ENCODE measurements around the gene SH2D7. TPM values are rescaled to one million over a fixed set of nuclear protein-coding genes. Genes with fewer than 3 reads are reported as not detected.

The SH2D7 gene
- total RNA-seq, 1 experiment from 2014 or later = not detected

DNA sequence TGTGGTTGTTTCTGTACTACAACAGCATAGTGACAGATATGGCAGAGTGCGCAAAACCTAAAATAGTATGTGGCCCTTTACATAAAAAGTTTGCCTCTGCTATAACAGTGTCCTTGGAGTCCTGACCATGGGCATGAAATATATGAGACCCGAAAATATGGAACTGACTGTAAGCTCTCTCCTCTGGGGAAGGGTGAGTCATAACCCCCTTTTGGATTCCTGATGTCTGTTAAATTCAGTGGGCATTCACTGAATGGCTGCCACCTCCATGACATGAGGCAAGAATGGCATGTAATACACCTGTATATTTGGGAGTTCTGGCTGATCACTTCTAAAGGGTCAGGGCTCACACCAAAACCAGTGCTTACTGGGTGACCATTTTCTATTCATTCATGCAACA, 21.0 kb upstream of the SH2D7 start:
- peaks cover 8% of the 10 kb centered on the region for H3K36me3 ChIP-seq
- no peaks in the 10 kb centered on the region for H3K27me3 ChIP-seq
- no peak overlapping the region for H3K4me3 ChIP-seq
- H3K9me3 ChIP-seq = peaks cover 8% of the 10 kb centered on the region
- no peak for DNase-seq

DNA sequence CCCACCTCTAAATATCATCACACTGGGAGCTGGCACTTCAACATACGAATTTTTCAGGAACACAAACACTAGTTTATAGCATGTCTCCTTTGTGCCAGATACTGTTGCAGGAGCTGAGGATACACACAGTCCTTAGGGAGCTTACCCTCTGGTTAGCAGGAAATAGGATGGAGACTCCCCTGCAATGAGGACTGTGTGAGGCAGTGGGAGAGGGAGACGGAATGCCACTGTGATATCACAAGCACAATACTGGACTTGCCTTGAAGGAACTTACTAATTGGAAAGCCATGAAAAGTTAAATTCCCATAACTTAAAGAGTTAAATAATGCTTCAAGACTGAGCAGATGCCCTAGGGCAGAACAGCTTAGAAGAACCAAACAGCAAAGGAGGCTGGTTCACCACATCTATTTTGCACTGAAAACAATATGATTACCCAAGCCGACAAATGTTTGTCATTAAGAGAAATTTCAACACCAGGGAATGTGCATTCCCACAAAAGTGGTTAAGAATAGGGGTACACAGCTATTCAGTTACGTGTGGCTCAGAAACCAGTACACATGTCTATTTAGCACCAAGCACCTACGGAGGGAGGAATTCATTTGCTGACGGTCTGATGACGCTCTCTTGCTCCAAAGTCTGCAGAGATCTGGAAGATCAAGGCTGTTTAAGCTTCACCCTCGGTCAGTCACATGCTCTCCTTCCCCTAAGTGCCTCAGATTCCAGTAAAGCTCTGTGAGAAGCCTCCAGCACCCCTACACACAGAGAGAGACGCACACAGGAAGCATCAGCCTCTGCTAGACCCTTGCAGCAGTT, 20.1 kb upstream of the SH2D7 start:
- Histone ChIP-seq H3K4me3 (no peak overlapping the region), H3K27me3 (no peaks in the 10 kb centered on the region), H3K36me3 (0 out of 2 replicates have a peak, but pooled peaks cover 2% of the 10 kb centered on the region), H3K9me3 (no peaks in the 10 kb centered on the region)
- DNase-seq = no peak

DNA sequence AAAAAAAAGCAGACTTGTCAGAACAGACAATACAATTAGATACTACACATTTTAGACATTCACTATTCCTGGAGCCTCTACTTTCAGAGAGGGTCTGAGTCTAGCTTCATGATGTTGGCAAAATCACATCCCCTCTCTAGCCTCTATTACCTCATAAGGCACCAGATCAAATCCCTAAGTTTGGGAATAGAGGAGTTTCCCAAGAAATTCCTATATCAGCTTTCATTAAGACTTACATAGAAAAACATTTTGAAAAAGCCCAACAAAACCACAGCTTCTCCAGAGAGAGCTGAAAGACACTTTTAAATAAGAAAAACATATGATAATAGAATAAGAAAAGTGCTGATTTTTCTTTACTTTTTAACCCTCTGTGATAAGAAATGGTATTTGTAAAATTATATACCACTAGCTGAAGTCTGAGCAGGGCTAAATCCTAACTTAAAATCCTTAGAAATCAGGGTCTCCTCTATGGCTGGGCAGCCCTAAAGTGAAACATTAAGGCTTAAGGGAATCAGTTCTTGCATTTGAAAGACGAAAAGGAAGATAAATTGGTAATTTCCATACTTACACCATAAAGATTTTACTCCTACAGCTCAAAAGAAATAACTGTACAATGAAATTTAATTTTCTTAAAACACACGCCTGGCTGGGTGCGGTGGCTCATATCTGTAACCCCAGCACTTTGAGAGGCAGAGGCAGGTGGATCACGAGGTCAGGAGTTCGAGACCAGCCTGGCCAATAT, 19.1 kb upstream of the SH2D7 start:
- H3K36me3 ChIP-seq = 0 out of 2 replicates have a peak, but pooled peaks cover 2% of the 10 kb centered on the region
- H3K9me3 ChIP-seq = no peaks in the 10 kb centered on the region
- H3K4me3 ChIP-seq = no peak overlapping the region
- H3K27me3 ChIP-seq = no peaks in the 10 kb centered on the region
- DNase-seq = no peak

DNA sequence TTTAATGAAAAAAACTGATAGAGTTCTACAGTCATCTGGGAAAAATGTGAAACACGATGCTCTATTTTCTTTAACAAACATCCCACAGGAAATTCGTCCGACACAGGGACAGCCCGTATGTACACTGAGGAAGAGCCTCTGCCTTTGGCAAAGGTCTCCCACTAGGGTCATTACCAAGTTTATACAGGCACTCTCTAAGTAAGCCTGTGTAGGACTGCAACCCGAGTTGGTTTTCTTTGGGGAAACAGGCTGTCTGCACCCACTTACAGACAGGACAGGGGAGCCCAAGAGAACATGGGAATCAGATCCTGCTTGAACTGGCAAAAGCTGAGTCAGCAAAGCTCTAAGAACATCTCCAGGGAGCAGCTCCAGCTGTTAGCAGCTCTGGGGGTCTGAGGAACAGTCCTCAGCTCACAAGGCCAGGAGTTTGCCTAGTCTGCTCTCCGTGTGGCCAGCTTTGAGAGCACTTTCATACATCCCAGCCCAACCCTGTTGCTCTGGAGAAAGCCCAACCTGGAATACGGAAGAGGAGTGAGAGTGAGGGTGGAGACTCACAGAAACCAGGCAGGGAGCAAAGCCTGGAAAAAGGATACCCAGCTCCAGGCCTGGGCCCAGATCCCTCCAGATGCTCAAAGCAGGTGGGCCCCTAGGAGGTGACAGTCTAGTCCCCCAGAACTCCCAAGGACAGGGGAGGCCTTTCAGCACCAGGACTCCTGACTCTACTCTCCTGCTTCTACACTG, 16.7 kb upstream of the SH2D7 start:
- Histone ChIP-seq H3K4me3 (peak overlapping the region; percentile 81), H3K9me3 (no peaks in the 10 kb centered on the region), H3K27me3 (no peaks in the 10 kb centered on the region), H3K36me3 (0 out of 2 replicates have a peak, but pooled peaks cover 2% of the 10 kb centered on the region)
- DNase-seq = peak; percentile 35

DNA sequence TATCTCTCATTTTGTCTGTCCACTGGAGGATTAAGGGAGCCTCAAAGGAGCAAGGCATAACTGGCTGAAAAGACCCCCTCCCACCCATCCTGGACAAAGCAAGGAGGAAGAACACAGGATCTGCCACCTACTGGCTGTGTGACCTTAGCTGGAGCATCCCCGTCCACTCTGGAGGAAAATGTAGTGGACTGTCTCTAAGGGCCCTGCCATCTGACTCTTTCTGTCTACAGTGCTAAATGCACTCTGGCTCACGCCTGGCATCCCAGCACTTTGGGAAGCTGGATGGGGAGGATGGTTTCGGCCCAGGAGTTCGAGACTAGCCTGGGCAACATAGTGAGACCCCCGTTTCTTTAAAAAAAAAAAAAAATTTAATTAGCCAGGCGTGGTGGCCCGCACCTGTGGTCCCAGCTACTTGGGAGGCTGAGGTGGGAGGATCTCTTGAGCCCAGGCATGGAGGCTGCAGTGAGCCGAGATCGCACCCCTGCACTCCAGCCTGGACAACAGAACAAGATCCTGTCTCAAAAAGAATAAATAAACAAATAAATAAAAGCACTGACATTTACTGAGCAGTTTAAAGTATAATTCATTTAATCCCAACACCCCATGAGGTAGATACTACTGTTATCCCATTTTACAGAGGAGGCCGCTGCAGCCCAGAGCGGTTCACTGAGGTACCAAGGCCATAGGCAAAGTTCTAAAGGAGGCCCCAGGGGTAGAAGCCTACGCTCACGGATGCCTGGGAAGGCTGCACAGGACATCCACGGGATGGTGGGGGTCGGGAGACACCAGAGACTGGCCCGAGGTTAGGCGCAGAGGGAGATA, 15.9 kb upstream of the SH2D7 start:
- no peaks in the 10 kb centered on the region for H3K27me3 ChIP-seq
- no peaks in the 10 kb centered on the region for H3K9me3 ChIP-seq
- DNase-seq = no peak
- H3K4me3 ChIP-seq = peak overlapping the region; percentile 81
- 0 out of 2 replicates have a peak, but pooled peaks cover 2% of the 10 kb centered on the region for H3K36me3 ChIP-seq

DNA sequence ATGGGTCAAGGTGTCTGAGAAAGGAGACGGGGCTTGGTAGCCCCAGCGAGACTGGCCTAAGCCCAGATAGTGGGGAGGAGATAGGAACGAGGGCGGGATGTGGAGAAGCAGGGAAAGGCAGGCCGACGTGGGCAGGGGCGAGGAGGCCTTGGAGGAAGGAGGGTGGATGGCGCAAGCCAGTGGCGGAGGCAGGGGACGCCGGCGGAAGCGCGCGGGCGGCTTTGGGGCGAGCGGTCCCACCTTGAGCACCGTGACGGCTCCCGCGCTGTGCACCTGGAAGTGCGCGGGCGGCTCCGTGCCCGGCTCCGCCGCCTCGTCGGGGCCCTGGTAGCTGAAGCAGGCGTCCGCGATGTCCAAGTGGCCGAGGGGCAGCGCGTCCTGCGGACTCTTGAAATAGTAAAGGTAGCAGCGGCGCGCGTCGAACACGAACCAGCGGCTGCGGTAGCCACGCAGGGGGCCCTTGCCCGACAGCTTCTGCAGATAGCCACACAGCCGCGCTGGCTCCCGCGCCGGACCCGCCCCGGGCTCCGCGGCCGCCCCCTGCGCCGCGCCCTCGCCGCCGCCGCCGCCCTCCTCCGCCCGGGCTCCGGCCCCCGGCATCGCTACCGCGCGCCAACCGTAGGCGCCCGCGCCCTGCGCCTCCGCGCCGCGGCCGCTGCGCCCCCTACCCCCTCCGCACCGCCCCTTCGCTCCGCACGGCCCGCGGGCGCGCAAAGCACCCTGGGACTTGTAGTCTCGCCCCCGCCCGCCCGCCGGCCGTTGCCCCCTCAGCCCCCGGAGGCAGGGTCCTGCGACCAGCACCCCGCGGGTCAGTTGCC, 15.1 kb upstream of the SH2D7 start, which contains the start of gene TBC1D2B:
TBC1D2B (minus strand) TSS at position 659 of the 818 bp plus-strand sequence; CDS start at position 600, 59 bp downstream.
- Histone ChIP-seq H3K27me3 (no peaks in the 10 kb centered on the region), H3K4me3 (peak within 1 kb of the TSS; percentile 81), H3K9me3 (no peaks in the 10 kb centered on the region), H3K36me3 (0 out of 2 replicates have a peak, but pooled peaks cover 2% of the 10 kb centered on the region)
- DNase-seq = peak; percentile 68

DNA sequence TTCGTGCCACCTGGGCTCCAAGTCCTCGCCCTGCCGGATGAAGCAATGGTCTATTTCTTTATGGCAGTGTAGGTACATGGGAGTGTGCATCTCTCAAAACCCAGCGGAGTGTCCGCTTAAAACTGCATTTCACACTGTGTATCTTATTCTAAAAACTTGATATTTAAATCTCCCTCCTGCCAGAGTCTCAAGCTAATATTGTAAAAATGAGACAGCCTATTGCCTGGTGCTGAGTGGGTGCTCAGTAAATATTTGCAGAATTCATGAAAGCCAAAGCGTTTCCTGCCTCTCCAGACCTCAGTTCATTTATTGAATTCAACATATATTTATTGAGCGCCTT, 14.5 kb upstream of the SH2D7 start:
- H3K4me3 ChIP-seq = peak overlapping the region; percentile 81
- no peaks in the 10 kb centered on the region for H3K9me3 ChIP-seq
- no peaks in the 10 kb centered on the region for H3K27me3 ChIP-seq
- DNase-seq = no peak
- 0 out of 2 replicates have a peak, but pooled peaks cover 2% of the 10 kb centered on the region for H3K36me3 ChIP-seq

DNA sequence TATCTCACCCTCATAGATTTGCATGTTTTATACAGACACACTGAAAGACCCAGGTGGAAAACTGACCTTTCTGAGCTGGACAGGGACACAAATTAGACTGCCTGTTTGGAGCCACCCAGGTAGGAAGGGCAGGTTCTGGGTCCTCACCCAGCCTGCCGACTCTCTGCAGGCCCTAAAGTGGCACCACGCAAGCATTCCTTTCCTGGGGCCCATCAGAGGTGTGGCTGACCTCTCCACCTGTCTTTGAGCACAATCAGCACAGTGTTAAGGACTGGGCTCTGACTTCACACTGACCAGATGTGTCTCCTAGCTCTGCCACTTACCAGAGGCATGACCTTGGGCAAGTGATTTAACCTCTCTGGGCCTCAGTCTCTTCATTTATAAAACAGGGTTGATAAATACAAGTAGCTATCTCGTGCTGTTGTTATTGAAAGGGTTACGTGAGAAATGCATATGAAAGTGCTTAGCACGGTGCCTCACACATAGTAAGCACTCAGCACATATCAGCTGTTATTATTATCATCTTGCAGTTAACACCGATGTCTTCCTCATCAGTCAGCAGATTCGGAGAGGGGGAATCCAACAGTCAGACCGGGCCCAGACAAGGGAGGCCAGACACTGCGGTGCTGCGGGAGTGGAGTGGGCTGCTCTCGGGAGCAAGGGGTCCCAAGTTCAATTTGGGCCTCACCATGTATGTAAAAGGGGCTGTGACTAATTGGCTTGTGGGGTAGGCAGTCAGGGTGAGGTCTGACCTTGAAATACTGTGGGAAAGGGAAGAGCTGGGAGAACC, 12.9 kb upstream of the SH2D7 start:
- H3K27me3 ChIP-seq = no peaks in the 10 kb centered on the region
- 0 out of 2 replicates have a peak, but pooled peaks cover 2% of the 10 kb centered on the region for H3K36me3 ChIP-seq
- DNase-seq = no peak
- no peak overlapping the region for H3K4me3 ChIP-seq
- no peaks in the 10 kb centered on the region for H3K9me3 ChIP-seq

DNA sequence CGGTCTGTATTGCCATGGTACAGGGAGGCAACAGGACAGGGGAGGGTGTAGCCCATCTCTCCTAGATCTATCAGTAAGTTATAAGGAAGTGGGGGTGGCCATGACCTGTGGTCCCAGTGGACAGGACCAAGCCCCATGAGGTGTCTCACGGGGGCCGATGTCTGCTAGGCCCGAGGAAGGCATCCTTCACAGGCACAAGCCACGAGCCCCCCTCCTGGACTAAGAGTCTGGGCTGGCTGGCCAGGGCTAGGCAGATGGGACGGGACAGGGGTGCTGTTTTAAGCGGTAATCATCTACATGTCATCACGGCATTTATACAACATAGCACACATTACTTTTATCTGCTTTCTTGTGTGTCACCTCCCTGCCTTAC, 12.3 kb upstream of the SH2D7 start:
- Histone ChIP-seq H3K4me3 (no peak overlapping the region), H3K9me3 (no peaks in the 10 kb centered on the region), H3K36me3 (0 out of 2 replicates have a peak, but pooled peaks cover 2% of the 10 kb centered on the region), H3K27me3 (no peaks in the 10 kb centered on the region)
- DNase-seq = no peak

DNA sequence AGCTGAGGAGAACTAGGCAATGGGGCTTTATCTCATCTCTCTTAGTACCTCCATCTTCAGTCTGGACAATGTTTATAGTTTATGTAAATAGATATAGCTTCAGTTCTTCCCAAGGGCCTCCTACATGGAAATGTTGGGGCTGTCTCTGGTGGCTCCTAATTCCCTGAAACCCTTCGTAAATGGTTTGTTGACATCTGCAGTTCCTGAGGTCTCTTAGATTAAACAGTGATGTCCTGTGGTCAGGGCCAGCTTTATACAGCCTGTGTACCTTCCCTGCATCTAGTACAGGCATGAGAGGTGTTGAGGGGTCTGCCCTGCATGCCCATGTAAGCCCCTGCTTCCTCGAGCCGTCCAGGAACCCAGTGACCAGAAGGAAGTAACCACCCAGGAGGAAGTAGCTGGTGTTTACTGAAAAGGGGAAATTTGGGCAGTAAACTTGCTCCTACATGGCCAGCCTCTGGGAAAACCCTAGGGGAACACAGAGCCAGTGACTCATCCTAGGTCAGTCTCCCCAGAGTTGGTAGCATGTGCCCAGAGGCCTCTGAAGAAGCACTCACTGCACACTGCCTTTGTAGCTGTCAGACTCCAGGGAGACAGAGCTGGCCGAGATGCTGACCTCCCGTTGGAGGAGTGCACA, 10.1 kb upstream of the SH2D7 start:
- Histone ChIP-seq H3K4me3 (no peak overlapping the region), H3K36me3 (no peaks in the 10 kb centered on the region), H3K27me3 (no peaks in the 10 kb centered on the region), H3K9me3 (no peaks in the 10 kb centered on the region)
- DNase-seq = no peak

DNA sequence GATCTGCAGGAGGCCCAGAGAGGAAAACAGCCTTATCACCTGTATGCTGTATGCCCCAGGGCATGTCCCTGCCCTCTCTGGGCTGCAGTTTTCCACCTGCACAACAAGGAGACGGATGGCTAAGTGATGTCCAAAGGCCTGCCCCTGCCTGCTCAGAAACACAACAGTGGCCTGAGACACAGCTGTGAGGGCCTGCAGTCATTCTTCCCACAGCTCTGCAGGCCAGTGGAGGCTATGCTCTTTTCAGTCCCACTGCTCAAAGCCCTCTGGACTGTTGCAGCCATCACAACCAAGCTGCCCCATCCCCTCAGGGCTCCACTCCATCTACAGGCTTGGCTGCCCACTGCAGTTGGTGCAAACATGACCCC, 9.6 kb upstream of the SH2D7 start:
- no peak overlapping the region for H3K4me3 ChIP-seq
- no peaks in the 10 kb centered on the region for H3K9me3 ChIP-seq
- DNase-seq = no peak
- no peaks in the 10 kb centered on the region for H3K36me3 ChIP-seq
- no peaks in the 10 kb centered on the region for H3K27me3 ChIP-seq

DNA sequence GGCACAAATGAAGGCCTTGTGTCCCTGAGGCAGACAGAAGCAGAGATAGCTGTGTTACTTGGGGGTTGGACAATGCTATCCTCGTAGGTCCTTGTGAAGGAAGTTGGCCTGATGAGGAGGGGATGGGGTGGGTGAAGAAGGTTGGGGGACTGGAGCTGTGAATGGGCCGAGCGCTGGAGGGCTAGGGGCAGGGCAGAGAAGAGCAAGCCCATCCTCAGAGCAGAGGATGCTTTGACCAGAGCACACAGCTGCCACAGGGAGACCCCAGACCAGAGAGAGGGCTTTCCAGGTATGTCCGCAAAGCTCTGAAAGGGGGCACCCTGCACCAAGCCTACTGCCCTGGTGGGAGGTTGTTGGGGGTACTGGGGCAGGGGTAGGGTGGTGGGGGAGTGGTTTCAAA, 9.2 kb upstream of the SH2D7 start:
- H3K27me3 ChIP-seq = no peaks in the 10 kb centered on the region
- no peak overlapping the region for H3K4me3 ChIP-seq
- no peak for DNase-seq
- no peaks in the 10 kb centered on the region for H3K9me3 ChIP-seq
- H3K36me3 ChIP-seq = no peaks in the 10 kb centered on the region

DNA sequence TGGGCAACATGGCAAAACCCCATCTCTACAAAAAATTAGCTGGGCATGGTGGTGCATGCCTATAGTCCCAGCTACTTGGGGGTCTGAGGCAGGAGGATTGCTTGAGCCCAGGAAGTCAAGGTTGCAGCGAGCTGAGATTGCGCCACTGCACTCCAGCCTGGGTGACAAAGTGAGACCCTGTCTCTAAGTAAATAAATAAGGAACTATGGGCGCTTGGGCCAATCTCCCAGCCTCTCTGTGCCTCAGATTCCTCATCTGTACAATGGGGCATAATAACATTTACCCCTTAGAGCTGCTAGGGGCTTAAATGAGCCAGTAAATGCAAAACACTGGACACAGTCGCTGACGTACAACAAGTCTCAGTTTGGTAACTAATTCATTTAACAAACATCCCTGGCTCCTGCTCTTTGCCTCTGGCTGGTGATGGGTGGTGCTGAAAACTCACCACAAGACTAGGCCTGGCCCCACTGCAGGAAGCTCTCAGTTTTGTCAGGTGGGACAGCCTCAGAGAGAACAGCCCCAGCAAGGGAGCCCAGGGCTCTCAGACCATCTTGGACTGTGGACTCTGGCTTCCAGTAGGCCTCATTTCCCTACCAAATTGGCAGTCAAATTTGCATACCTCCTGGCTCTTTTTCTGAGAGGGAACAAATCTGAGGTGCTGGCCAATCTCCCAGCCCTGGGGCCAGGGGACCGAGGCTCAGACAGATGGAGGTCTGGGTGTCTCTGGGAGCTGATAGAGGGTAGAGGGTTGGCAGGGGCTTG, 8.5 kb upstream of the SH2D7 start:
- Histone ChIP-seq H3K36me3 (no peaks in the 10 kb centered on the region), H3K27me3 (no peaks in the 10 kb centered on the region), H3K9me3 (no peaks in the 10 kb centered on the region), H3K4me3 (no peak overlapping the region)
- DNase-seq = no peak

DNA sequence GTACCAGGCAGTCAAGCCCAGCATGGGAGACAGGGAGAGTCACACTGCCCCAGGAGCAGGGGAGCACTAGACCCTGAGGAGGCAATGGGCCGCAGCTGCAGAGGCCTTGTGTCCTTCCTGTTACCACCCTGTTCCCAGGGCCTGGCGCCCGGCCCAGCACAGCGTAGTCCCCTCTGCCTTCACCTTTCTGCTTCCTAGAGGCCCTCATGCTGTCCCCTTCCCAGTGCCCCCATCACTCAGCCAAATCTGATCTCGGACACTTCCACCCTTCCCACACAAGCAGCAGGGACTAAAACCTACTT, 8.0 kb upstream of the SH2D7 start:
- DNase-seq = no peak
- no peaks in the 10 kb centered on the region for H3K36me3 ChIP-seq
- H3K9me3 ChIP-seq = no peaks in the 10 kb centered on the region
- H3K4me3 ChIP-seq = no peak overlapping the region
- H3K27me3 ChIP-seq = no peaks in the 10 kb centered on the region

Measured in MG63 (cell line).